Right cardiac atrium (tissue), 5 donors: ENCODE data around the gene DIAPH1. TPM values are rescaled to one million over a fixed set of nuclear protein-coding genes. Genes with fewer than 3 reads are reported as not detected.
"Not testable (repeated sequence)": the region's sequence is repeated elsewhere in the genome, so short reads cannot be mapped to it uniquely, and the experiment has no call there.

Source experiments
- ATAC-seq, 2 donors: fragments of 200-7000 bp; cut with Tn5 transposase; one replicate each; pipeline versions ENCODE4 v1.8.0 to v1.9.1; 2020; ENCODE audit warnings: moderate library complexity in 2 of 2, mild to moderate bottlenecking in 1 of 2
- DNase-seq, 3 donors: peaks; one replicate each; pipeline ENCODE4 v3.0.0-alpha.2; 2020
- H3K27ac ChIP-seq: one replicate; pipeline ENCODE4 v1.5.1; 2013; ENCODE audit warnings: mild to moderate bottlenecking, low read length, control low read depth, moderate library complexity
- H3K27me3 ChIP-seq: one replicate; pipeline ENCODE4 v1.6.1; 2013; ENCODE audit not compliant: control insufficient read depth, insufficient read depth
- H3K4me1 ChIP-seq: one replicate; pipeline ENCODE4 v1.6.1; 2013; ENCODE audit warnings: low read length; ENCODE audit not compliant: control insufficient read depth, insufficient read depth
- H3K4me3 ChIP-seq: one replicate; pipeline ENCODE4 v1.5.1; 2013; ENCODE audit warnings: low read length, control low read depth
- H3K9me3 ChIP-seq: one replicate; pipeline ENCODE4 v1.6.1; 2013; ENCODE audit warnings: low read length; ENCODE audit not compliant: control insufficient read depth
- WGBS: extraction: QIAGEN DNeasy Blood & Tissue Kit; methylation state at CpG from one replicate; pipeline ENCODE4 v1.1.7; 2013; 5-methylcytosine and 5-hydroxymethylcytosine counted together
- intact Hi-C, 4 donors: fragments of 100-400 bp; cut with DNase I; formaldehyde crosslinking; loops; one replicate each; pipeline versions ENCODE4 v1.11.0 to v1.14.0; 2022 to 2023
- polyA plus RNA-seq: library from polyadenylated mRNA; stranded (reverse); fragments of 200-250 nt; gene quantifications from one replicate; pipeline ENCODE4 v1.2.3, GENCODE V29; 2013
- total RNA-seq, 4 donors: library from RNA; stranded (reverse); fragmentation: NEBNext Ultra II Directional; extraction: Animal tissue kit (Norgen Biotek cat#: 25700); gene quantifications; one replicate each; pipeline ENCODE4 v1.2.1, GENCODE V29; 2021
- donor health status: healthy with polysubstance abuse.
- donor health status: DM: no; HTN: yes; CAD: no.
- donor health status: DM: no; HTN: no; CAD: no.
- donor health status: DM: no; HTN: yes; CAD: no; lungs with severe emphysema.
- donor health status: DM: yes; HTN: yes; CAD: no.

Gene DIAPH1
- total and polyA plus RNA-seq, 5 donors: 11.8 to 53.0 (median 19.1) TPM

DNA sequence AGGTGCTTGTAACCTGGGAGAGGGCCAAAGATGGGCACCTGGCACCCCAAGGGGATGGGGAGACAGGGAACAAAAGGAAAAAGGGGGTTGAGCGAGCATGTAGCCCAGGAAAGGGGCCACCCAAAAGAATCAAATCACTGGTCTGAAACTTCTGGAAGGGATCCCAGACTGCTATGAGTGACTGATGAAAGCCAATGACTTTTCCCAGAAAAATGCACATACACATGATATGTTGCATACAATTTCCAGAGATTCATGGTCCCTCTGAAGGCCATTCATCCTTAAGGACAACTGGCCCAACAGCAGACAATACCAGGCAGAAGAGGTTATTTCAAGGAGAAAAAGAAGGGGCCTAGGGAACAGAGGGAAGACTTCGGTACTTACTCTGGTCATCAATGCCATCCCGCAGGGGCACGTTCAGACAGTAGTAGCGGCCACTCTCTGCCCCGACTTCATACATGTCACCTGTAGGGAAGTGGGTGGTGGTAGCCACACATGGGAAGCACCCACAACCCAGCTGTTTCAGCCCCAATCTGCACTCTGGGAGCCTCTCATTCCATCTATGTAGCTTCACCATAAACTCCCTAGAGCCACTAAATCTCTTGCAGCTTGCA is 9.5 kb upstream of the DIAPH1 start:
- WGBS: 95% methylated on average over 6 of the region's 6 CpGs
- no peak for ATAC-seq
- intact Hi-C loops: loop anchor here in 1 of 4 donors (5.0 kb wide), 1 partner anchor 41 kb away; no protein-coding TSS in a partner anchor

GRCh38 chr5:141623611-141624010 is 4.8 kb upstream of the DIAPH1 start:
- DNase-seq (no peak), ATAC-seq (no peak)
- Histone ChIP-seq H3K4me1 (no peaks in the 10 kb centered on the region), H3K27me3 (no peaks in the 10 kb centered on the region), H3K27ac (no peak overlapping the region), H3K4me3 (no peak overlapping the region), H3K9me3 (no peaks in the 10 kb centered on the region)
- intact Hi-C loops: no loop called here
- 78% methylated on average over 5 of the region's 5 CpGs for WGBS

More for the DNA sequence above, 9.5 kb upstream of the DIAPH1 start:
- no peak overlapping the region for H3K27ac ChIP-seq
- no peaks in the 10 kb centered on the region for H3K9me3 ChIP-seq
- no peak for DNase-seq
- H3K4me1 ChIP-seq: no peaks in the 10 kb centered on the region
- H3K4me3 ChIP-seq: no peak overlapping the region
- no peaks in the 10 kb centered on the region for H3K27me3 ChIP-seq

DNA sequence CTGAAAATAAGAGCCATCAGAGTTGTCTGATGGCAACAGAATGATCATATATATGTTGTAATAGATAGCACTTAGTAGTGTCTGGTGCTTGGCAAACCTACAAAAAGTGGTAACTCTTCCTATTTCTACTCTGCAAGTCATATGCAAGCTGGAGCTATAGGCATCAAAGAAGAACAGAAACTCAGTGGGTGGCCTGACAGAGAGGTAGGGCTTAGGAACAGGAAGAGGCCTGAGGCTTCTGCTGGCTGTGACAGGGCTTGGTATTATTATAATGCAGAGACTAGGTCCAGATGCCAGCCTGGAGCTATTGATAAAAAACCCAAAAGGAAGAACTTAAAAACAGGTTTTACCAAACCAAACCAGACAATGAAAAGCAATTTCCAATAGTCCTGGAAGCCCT is 4.4 kb upstream of the DIAPH1 start:
- no peak for ATAC-seq
- no peaks in the 10 kb centered on the region for H3K4me1 ChIP-seq
- no peaks in the 10 kb centered on the region for H3K9me3 ChIP-seq
- no peak overlapping the region for H3K4me3 ChIP-seq
- intact Hi-C loops: no loop called here
- no peak overlapping the region for H3K27ac ChIP-seq
- no peaks in the 10 kb centered on the region for H3K27me3 ChIP-seq
- DNase-seq: no peak

DNA sequence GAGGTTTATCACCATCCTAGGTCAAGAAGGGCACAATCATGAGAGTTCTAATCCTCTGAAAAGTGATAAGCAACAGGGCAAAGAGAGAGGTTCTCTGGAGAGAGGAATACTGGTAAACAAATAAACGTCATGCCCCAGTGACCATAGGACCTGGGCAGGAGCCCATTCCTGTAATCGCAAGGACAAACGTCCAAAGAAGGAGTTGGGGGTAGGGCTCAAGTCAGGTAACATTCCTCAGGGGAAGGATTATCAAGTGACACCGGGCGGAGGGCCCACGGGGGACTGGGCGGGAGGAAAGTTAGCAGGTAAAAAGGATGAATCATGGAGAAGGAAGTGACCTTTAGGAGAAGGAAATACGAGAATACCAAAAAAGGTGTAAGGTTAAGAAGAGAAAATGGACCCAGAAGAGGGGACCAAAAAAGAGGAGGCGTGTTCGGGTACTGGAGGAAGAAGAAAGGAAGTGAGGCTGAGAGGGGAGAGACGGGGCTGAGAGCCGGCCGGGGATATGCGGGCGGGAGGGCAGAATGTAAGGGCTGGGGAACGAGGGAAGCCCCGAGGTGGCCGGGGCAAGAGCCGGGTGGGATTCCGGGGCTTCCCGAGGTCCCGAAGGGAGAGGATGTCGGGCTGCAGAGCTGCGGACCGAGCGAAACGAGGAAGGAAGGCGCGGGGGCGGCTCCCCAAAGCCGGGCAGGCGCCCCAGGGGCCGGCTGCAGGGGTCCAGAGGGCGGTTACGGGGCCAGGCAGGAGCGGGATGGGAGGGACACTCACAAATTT is 583 bp downstream of the DIAPH1 start:
- DNase-seq (peak in 2 of 3 donors; percentile 34 to 60), ATAC-seq (peak; percentile 30 to 43)
- WGBS: under 1% methylated on average over 36 of the region's 36 CpGs
- Histone ChIP-seq H3K9me3 (no peaks in the 10 kb centered on the region), H3K27me3 (no peaks in the 10 kb centered on the region), H3K4me3 (peak overlapping the region; percentile 75), H3K27ac (peak overlapping the region; percentile 69), H3K4me1 (peaks cover 2% of the 10 kb centered on the region)
- intact Hi-C loops: no loop called here

GRCh38 chr5:141617682-141618029 is 1.1 kb downstream of the DIAPH1 start:
- intact Hi-C loops: no loop called here
- peak overlapping the region; percentile 75 for H3K4me3 ChIP-seq
- ATAC-seq (no peak), DNase-seq (no peak)
- H3K9me3 ChIP-seq: no peaks in the 10 kb centered on the region
- no peaks in the 10 kb centered on the region for H3K27me3 ChIP-seq
- peak overlapping the region; percentile 36 for H3K27ac ChIP-seq
- 16% methylated on average over 9 of the region's 9 CpGs for WGBS
- peaks cover 2% of the 10 kb centered on the region for H3K4me1 ChIP-seq

DNA sequence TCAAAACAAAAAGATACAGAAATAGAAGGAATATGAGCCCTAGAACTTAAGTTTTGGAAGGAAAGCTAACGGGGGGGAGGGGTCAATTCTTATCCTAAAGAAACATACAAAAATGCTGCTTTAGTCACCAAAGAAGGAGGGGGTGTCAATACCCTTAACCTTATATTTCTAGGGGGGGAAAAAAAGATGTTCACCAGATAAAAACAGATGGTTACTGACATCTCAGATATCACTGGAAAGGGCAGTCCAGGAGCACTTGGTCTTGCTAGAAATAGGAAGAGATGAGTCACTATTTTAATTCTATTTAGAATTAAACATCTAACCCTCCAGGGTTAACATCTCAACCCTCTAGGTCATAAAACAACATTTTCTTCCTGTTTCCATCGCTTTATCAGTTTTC is 1.7 kb downstream of the DIAPH1 start:
- peak overlapping the region; percentile 75 for H3K4me3 ChIP-seq
- no peak for DNase-seq
- peak in 1 of 2 donors; percentile 40 for ATAC-seq

DNA sequence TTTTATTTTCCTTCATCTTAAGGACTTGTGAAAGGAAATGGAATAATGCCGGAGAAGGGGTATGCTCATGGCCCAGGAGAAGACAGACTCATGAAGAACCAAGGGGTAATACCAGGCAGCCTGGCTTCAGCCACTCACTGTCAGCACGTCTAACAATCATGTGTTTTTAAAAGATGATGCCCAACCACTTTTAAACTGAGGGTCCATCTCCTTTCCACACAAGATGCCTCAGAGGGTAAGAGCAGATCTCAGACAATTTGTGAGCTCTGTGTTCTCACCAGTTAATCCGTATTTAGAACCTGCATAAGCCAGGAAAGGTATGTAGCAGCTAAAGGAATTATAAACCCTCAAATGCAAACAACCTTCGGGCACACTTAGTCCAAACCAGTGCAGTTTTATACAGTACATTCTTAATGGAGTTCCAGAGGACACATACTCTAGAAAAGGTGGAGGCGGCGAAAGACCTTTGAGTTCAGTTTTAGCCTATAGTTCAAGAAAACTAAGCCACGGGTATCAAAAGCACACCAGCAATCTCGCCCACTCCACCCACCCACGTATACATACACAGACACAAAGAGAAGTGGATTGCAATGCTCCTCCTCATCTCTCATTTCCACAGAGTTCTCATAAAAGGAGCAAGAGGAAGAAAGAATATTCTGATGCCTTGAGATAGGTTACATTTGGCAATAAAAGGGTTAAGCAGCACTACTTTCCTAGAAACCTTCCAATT is 2.6 kb downstream of the DIAPH1 start:
- Histone ChIP-seq H3K27ac (no peak overlapping the region), H3K4me1 (peaks cover 2% of the 10 kb centered on the region), H3K4me3 (no peak overlapping the region), H3K9me3 (no peaks in the 10 kb centered on the region), H3K27me3 (no peaks in the 10 kb centered on the region)
- DNase-seq (no peak), ATAC-seq (no peak)
- 71% methylated on average over 9 of the region's 9 CpGs for WGBS
- intact Hi-C loops: no loop called here

More for the DNA sequence above, 1.7 kb downstream of the DIAPH1 start:
- peaks cover 2% of the 10 kb centered on the region for H3K4me1 ChIP-seq
- no peaks in the 10 kb centered on the region for H3K27me3 ChIP-seq
- intact Hi-C loops: no loop called here
- WGBS: 42% methylated on average over 2 of the region's 2 CpGs
- no peak overlapping the region for H3K27ac ChIP-seq
- H3K9me3 ChIP-seq: no peaks in the 10 kb centered on the region

DNA sequence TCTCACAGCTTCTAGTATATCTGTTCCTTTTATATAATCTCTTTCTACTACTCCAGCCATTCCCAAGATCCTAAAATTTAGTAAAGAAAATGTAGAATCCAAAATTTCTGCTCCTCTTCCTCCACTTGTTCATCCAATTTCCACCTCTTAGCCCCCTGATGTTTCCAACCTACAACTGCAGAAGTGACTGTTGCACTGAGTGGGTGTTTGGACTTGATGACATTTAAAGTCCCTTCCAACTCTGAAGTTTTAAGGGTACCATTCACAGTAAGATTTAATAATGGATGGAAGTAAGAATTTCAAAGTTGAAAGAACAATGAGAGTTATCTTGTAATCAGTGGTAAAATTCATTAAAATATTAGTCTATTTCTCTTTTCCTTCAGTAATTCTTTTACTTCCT is 5.5 kb downstream of the DIAPH1 start:
- Histone ChIP-seq H3K4me3 (no peak overlapping the region), H3K27me3 (no peaks in the 10 kb centered on the region), H3K27ac (no peak overlapping the region), H3K9me3 (no peaks in the 10 kb centered on the region), H3K4me1 (peaks cover 2% of the 10 kb centered on the region)
- DNase-seq (no peak), ATAC-seq (no peak)
- intact Hi-C loops: no loop called here

DNA sequence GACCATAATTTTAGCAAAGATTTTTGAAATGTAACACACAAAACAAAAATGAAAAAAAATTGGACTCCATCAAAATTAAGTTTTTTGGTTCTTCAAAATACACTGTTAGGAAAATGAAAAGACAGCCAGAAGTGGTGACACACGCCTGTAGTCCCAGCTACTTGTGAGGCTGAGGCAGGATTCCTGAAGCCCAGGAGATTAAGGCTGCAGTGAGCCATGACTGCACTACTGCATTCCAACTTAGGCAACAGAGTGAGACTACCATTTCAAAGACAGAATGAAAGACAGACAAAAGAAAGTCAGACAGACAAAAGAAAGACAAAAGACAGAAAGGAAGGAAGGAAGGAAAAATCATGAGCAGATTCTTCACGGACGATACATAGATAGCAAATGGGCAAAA is 7.5 kb downstream of the DIAPH1 start:
- Histone ChIP-seq H3K4me1 (peaks cover 2% of the 10 kb centered on the region), H3K9me3 (no peaks in the 10 kb centered on the region), H3K27me3 (no peaks in the 10 kb centered on the region), H3K27ac (no peak overlapping the region), H3K4me3 (no peak overlapping the region)
- ATAC-seq: no peak
- 78% methylated on average over 3 of the region's 3 CpGs for WGBS
- intact Hi-C loops: no loop called here
- DNase-seq: no peak

DNA sequence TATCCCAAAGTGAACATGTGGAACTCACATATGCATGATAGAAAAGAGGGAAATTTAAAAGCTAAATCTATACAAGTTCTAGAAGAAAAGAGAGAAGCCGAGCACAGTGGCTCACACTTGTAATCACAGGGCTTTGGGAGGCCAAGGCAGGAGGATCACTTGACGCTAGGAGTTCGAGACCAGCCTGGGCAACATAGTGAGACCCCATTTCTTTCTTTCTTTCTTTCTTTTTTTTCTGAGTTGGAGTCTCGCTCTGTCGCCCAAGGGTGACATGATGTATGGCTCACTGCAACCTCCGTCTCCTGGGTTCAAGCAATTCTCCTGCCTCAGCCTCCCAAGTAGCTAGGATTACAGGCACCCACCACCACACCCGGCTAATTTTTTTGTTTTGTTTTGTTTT is 8.9 kb downstream of the DIAPH1 start:
- 97% methylated on average over 7 of the region's 7 CpGs for WGBS
- H3K9me3 ChIP-seq, ATAC-seq, H3K4me3 ChIP-seq, H3K27ac ChIP-seq, H3K4me1 ChIP-seq, intact Hi-C loops, H3K27me3 ChIP-seq, DNase-seq: not testable (repeated sequence)

DNA sequence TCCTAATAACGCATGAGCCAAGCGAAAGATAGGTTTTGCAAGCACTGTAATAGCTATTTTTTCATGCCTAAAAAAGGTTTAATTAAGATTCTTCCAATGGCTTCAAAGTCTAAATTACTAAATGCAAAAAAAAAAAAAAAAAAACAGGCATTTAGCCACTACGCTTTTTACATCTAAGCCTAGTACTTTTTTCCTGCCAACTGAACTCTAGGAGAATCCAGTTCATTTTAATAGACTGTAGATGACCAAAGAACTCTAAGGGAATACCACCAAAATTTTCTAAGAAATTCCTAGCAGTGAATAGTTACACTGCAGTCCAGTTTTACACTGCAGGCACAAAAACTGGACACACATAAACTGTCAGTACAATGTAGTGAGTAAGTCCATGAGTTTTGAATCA is 9.8 kb downstream of the DIAPH1 start:
- DNase-seq: no peak
- no peak for ATAC-seq
- 98% methylated on average over 3 of the region's 3 CpGs for WGBS
- no peaks in the 10 kb centered on the region for H3K27me3 ChIP-seq
- H3K4me3 ChIP-seq: no peak overlapping the region
- H3K27ac ChIP-seq: no peak overlapping the region
- H3K4me1 ChIP-seq: peaks cover 2% of the 10 kb centered on the region
- intact Hi-C loops: no loop called here
- H3K9me3 ChIP-seq: no peaks in the 10 kb centered on the region
